HEK293T (cell line): ENCODE measurements around the gene ITGA2.

ENCODE experiments used
- BHLHE40 ChIP-seq: fragments of 450-650 bp; IDR thresholded peaks from 2 replicates; pipeline ENCODE4 v1.6.1; 2016; ENCODE audit warnings: mild to moderate bottlenecking, moderate library complexity, borderline replicate concordance
- FOXA1 ChIP-seq: fragments of 450-650 bp; IDR thresholded peaks from 2 replicates; pipeline ENCODE4 v1.6.1; 2016; ENCODE audit warnings: mild to moderate bottlenecking
- FOXM1 ChIP-seq: fragments of 450-650 bp; IDR thresholded peaks from 2 replicates; pipeline ENCODE4 v1.6.1; 2017; ENCODE audit warnings: mild to moderate bottlenecking, borderline replicate concordance
- SUZ12 ChIP-seq: fragments of 450-650 bp; IDR thresholded peaks from 2 replicates; pipeline ENCODE4 v1.6.1; 2016; ENCODE audit warnings: mild to moderate bottlenecking

DNA sequence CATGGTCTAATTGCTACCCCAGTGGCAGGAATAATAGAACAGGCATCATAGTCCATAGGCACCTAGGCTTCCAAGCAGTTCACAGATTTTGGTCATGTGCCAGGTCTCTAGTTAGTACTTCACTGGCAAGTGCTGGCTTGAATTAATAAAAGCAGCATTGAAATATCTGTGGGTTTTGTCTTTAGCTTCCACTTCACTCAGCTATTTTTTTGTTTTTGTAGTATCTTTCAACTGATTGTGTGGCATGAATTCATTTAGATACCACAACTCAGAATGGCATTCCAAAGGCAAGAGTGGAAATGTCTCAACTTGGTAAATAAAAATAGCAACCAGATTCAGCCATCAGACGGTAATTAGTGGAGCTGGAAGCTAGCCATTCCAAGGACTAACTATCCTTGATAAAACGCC is 27.9 kb upstream of the ITGA2 start:
- no peak for TF ChIP-seq FOXM1
- TF ChIP-seq FOXA1: no peak
- no peak for TF ChIP-seq SUZ12
- TF ChIP-seq BHLHE40: no peak
